ENCODE measurements around the gene CEP350.

DNA sequence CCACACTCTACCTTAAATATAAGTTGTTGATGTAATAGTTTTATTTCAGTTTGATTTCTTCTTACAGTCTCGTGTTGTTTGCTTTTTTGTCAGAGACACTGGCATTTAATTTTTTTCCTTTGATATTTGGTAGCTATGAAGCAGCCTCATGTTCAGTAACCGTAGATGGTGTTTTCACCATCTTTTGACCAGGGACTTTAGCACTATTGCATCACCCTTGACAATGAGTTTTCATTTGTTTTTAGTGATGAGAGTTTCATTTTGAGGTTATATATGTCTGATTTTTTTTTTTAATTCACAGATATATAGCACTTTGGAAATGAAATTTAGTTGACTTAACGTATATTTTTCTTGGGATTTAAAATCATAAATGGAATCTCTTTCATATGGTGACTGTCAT, 36.2 kb downstream of the CEP350 start:
- no peak for TF ChIP-seq POLR2A (IDR thresholded peaks at IDR 0.05)
- TF ChIP-seq, protein P1, sequence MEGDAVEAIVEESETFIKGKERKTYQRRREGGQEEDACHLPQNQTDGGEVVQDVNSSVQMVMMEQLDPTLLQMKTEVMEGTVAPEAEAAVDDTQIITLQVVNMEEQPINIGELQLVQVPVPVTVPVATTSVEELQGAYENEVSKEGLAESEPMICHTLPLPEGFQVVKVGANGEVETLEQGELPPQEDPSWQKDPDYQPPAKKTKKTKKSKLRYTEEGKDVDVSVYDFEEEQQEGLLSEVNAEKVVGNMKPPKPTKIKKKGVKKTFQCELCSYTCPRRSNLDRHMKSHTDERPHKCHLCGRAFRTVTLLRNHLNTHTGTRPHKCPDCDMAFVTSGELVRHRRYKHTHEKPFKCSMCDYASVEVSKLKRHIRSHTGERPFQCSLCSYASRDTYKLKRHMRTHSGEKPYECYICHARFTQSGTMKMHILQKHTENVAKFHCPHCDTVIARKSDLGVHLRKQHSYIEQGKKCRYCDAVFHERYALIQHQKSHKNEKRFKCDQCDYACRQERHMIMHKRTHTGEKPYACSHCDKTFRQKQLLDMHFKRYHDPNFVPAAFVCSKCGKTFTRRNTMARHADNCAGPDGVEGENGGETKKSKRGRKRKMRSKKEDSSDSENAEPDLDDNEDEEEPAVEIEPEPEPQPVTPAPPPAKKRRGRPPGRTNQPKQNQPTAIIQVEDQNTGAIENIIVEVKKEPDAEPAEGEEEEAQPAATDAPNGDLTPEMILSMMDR (IDR thresholded peaks at IDR 0.05) = no peak

All from adrenal gland (tissue), 5 donors.